NCI-H1930 (cell line): Measurements from ENCODE around the gene MTFR2.
A peak's percentile ranks its signal among the peaks of the same experiment; 100 is the strongest.
"Not testable (repeated sequence)": the region's sequence is repeated elsewhere in the genome, so short reads cannot be mapped to it uniquely, and the experiment has no call there.

Source experiments
- DNase-seq, 2 experiments: peaks; one replicate each; lab custom pipeline; 2025; lab: John Stamatoyannopoulos, UW

Gene MTFR2

GRCh38 chr6:136235233-136235564, 14.9 kb downstream of the MTFR2 start:
- no peak for DNase-seq

GRCh38 chr6:136232701-136233100, 17.4 kb downstream of the MTFR2 start:
- DNase-seq = no peak

- DNase-seq = no peak
These were observed 19.8 kb downstream of the MTFR2 start for GRCh38 chr6:136230219-136230853.

- DNase-seq = no peak
These were observed 21.3 kb downstream of the MTFR2 start for GRCh38 chr6:136228814-136229213.

- DNase-seq = no peak
These were observed 23.3 kb downstream of the MTFR2 start for GRCh38 chr6:136226674-136227377.

- peak in 1 of 2 experiments; percentile 29 for DNase-seq
These were observed 24.0 kb downstream of the MTFR2 start for GRCh38 chr6:136226027-136226673.

GRCh38 chr6:136225496-136225895, 24.6 kb downstream of the MTFR2 start:
- DNase-seq = no peak

GRCh38 chr6:136224974-136225373, 25.1 kb downstream of the MTFR2 start:
- DNase-seq = not testable (repeated sequence)

- no peak for DNase-seq
These were observed 33.4 kb downstream of the MTFR2 start for GRCh38 chr6:136216503-136217401.

- no peak for DNase-seq
These were observed 36.3 kb downstream of the MTFR2 start for GRCh38 chr6:136213853-136214252.

- no peak for DNase-seq
These were observed 37.0 kb downstream of the MTFR2 start for GRCh38 chr6:136213012-136213539.

GRCh38 chr6:136212608-136213007, 37.5 kb downstream of the MTFR2 start:
- no peak for DNase-seq

- DNase-seq = no peak
These were observed 39.5 kb downstream of the MTFR2 start for GRCh38 chr6:136210398-136211165.

- DNase-seq = no peak
These were observed 40.6 kb downstream of the MTFR2 start for GRCh38 chr6:136209496-136209895.

GRCh38 chr6:136208783-136209182, 41.3 kb downstream of the MTFR2 start:
- no peak for DNase-seq

GRCh38 chr6:136201732-136202131, 48.4 kb downstream of the MTFR2 start:
- DNase-seq = no peak

- DNase-seq = no peak
These were observed 57.2 kb downstream of the MTFR2 start for GRCh38 chr6:136192902-136193301.

- no peak for DNase-seq
These were observed 58.4 kb downstream of the MTFR2 start for GRCh38 chr6:136191606-136192312.

GRCh38 chr6:136189104-136189503, 61.0 kb downstream of the MTFR2 start:
- no peak for DNase-seq

GRCh38 chr6:136188486-136188885, 61.6 kb downstream of the MTFR2 start:
- no peak for DNase-seq

- no peak for DNase-seq
These were observed 63.7 kb downstream of the MTFR2 start for GRCh38 chr6:136186363-136186762.
